Activated T-cell treated with anti-CD3 and anti-CD28 coated beads for 48 hours (primary cell): ENCODE measurements around the gene AGR2.

Source experiments
- DNase-seq: peaks from one replicate; pipeline ENCODE4 v3.0.0-alpha.2; 2020; ENCODE audit warnings: low read depth

The AGR2 gene

DNA sequence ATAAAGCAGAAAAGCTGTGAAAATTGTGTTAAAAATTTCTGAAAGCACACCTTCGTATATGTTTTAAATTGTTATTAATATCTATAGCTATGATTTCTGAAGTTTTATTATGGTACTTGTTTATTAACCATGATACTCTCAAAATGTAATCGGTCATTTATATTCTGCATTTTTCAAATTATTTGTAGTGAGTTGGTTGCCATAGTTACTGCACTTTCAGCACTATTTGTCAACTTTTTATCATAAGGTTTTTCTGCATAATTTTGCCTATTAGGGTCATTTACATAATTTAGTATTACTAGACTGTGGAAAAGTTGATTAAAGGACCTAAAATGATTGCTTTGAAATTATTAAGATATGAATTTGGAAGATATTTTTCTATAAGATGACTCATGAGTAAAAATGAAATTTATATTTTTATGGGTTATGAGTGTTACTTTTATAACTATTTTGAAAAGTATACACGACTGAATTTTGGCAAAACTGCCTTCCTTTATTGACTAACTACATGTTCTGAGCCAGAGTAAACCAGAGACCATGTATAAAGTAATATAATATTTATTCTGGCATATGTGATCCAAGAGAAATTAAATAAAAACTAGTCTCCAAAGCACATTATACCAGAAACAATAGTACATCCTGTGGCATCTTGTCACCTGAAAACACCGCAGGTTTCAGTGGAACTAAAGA, 7.9 kb upstream of the AGR2 start:
- DNase-seq, result no peak

DNA sequence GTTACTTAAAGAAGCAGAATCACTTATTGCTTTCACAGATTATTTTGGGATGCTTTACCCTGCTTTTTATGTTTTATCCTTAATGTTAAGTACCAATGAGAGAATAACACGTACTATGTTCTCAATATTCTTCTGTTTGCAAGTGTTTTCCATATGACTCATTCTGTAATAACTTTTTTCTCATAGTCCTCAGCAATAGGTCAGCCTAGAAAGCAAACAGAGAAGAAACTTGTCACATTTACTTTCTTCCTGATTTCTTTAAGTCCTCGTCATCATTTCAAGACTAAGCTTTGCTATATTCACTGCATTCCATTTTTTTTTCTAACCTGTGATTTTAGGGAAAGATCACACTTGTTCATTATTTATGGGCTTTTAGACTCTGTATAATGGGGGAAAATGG, 6.8 kb upstream of the AGR2 start:
- DNase-seq, result no peak

DNA sequence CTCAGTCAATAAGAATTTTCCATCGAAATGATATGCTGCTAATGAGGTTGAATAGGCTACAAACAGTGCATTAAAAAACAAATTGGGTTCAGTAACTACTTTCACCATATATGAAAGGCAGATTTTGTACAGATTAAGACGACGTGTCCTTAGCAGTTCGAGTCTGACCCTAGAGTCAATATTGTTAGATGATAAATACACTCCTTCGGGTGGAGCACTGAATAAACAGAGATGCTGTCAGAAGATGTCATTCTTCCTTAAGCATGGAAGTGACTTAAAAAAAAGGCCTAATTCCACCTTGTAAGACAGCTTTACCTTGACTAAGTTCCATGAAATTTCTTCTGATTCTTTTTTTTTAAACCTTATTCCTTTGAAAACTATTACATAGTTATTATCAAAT, 5.8 kb upstream of the AGR2 start:
- no peak for DNase-seq

DNA sequence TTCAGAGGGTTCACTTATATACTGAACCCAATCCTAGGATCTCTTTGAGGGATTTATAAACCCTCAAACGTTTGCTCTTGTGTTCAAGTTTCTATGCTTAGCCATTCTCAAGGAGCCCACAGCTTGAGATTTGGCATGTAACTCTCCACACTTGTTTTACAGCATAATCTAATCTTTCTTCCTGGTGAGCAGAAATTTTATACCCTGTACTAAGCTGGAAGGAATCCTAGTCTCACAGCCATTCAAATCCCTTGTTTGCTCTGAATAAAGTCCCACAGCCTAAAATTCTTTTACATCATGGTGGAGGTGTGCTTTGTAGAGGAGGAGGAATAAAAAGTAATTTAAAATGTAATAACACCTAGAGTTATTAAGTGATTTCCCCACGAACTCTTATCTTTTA, 5.3 kb upstream of the AGR2 start:
- no peak for DNase-seq

DNA sequence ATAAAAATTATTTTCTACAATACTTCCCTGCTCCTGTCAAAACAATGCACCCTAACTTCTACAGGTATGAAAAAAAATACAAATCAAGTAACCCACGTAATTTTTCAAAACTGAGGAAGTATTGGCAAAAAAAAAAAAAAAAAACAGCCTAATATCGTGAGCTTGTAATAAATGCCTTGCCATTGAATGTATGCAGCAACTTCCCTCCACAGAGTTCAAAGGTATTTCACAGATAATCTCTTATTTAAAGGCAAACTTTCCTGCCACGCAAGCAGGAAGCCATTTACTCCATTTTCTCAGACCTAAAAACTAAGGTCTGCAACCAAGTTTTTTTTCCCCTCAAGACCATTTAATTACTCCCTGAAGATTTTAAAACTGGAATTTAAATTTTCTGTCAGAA, 642 bp upstream of the AGR2 start:
- no peak for DNase-seq

DNA sequence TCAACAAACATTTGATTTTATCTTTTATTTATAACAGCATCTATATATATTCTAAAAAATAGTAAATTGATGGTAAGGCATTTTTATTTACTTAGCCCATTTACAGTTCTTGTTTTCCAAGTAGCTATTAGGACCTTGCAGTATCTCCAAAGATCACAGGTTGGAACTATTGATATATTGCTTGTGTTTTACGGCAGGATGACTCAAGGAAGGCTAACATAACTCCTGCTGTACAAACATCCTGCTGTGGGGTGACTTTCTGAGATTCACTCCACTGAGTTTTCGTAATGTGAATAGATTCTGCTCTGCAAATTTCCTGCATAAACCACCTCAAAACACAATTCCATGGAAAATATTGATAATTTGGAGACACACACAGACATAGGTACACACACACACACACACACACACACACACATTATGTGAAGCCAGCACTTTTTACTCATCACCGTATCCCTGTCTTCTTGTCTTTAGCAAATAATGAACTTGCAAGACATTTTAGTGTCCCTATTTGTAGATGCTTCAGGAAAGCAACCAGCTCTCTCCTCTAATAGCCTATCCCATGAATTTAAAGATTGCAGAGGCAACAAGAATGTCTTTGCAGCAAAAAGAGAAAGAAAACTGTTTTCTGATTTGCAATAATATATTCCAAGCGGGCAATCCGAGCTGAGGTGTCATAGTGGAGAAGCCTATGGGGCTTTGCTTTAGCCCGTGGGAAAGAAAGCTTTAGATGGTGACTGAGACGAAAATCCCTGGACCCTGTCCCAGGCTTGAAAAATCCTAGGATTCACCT, 722 bp downstream of the AGR2 start:
- no peak for DNase-seq

DNA sequence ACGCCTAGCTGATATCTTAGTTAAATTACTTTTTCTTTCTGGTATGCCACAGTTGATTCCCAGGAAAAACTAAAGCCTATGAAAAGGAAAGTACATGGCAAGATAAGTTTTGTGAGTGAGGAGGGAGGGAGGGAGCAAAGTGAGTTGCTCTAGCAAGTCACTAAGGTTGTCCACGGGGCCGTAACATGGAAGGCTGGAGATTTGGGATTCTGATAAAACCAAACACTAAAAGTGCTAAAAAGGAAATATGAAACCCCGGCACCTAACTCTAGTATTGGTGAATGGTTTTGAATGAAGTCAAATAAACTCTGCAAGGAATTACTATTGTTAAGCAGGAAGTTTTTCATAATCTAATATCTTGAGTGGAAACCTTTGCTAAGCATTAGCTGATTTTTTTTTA, 1.7 kb downstream of the AGR2 start:
- no peak for DNase-seq

DNA sequence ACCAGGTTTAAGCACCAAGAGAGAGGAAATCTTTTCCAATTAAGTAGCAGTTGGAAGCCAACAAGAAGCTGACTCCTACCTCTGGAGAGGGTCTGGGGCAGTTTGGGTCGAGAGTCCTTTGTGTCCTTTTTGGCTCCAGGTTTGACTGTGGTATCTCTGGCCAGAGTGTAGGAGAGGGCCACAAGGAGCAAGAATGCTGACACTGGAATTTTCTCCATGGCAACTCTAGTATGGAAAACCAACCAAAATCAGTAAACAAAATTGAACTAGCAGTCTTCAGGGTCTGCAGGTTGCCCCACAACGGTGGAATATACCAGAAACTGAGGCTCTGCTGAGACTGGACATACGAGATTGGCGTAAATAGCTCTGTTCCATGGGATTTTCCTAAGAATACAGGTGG, 3.2 kb downstream of the AGR2 start:
- DNase-seq, result no peak

DNA sequence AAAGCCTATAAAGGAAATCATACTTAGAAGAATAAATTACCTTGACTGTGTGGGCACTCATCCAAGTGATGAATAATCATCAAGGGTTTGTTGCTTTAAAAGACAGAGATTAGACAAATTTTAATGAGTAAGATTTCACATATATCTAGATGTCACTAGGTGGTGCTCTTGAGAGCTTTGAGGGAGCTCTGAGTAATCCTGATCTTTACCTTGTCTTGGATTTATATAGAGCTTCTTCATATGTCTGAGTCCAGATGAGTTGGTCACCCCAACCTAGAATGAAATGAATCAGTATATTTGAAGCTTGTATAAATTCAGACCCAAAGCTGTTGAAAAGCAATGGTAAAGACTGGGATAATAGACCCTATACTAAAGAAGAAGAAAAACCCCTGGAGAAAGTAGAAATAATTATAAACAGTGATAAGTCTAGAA, 3.7 kb downstream of the AGR2 start:
- DNase-seq, result no peak

DNA sequence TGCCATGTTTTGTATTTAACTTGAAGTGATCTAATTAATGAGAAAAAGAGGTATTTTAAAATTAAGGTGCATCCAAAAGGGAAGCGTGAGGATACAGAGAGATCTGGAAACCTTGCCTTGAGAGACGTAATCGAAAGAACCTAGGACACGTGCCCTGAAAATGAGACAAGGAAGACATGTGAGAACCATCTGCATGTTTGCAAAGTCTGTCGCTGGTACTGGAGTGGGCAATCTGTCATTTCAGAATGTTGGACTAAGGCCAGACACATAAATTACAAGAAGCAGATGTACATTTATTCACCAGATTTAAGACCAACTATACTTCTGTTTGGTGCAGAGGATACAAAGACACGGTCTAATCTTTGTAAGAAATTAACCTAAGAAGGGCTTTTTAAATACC, 9.2 kb downstream of the AGR2 start:
- no peak for DNase-seq

DNA sequence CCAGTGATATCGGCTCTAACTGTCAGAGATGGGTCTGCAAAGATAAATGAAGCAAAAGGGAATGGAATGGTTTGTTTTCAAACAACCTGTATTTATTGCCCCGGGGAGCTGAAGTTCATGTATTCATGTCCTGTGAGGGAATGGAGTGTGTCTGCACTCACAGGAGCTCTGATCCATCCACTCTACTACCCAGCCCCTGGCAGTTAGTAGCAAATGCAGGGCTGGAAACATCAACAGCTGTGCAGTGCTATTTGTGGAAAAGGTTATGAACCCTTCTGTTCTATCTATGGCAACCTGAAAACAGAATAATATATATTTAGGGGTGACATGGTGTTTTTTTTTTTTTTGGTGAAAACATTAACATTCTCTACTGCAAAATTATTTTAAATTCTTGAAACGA, 9.8 kb downstream of the AGR2 start:
- DNase-seq, result no peak

DNA sequence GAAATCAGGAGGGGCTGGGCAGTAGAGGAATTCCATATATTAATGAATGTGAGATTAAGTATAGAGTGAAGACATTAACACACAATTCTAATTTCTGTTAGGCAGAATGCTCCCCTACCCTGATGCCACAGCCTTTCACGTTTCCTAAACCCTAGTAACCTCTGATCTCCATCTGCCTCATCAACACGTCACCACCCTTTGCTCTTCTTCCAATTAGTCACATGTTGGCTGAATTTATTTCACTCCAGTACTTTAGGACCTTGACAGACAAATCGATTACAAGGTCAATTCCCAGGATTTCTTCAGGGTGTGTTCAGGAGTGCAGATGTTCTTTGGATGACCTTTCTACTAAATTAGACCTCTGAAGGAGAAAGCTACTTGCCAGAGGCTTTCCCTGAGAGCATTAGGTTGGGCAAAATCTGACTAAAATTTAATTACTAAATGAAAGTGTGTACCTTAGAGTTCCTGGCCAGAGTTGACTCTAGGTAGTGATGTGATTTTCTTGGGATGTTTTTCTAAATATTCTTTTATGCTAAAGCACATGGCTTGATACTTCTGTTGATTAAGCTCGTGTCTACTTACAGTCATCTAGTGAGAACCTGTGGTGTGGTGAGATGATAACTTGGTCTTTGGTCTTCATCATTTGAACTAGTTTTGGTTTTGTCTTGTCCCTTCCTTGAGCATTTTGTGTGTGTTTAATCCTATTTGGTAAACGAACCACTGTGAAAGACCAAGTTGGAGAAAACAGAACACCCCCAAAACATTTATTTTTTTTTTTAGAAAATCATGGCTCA, 12.7 kb downstream of the AGR2 start:
- DNase-seq, result no peak

DNA sequence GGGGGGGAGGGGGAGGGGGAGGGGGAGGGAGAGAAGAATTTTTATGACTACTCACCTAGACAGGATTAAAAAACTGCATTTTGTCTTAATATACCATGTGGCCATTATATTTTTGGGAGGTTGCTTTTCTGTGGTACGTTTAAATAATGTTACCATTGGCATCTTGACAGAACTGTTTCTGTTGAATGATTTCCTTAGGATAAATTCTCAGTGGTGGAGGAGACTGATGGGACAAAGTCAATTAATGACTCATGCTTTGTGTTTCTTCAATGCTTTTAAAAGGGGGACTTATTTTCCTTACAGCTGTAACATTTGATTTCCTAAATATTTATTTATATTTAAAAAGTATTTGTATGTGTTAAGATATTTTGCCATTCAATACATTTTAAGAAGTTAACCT, 13.7 kb downstream of the AGR2 start:
- DNase-seq, result no peak

DNA sequence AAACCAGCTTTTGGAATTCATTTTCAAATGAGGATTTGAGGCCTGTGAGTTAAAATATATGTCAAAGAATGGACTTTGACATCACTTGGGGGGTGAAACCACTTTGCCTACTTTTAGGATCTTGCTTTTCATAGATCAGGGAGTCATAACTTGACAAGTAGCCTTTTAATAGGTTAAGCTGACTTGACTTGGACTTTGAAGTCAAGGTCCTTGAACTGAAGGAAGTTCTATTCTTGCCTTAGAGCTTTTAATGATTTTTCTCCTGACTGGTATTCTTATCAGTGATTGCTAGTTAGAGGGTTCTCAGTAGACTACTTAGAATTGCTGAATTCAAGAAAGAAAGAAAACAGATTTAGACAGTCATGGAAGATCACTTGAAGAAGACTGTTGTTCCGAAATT, 17.7 kb downstream of the AGR2 start:
- DNase-seq, result no peak

DNA sequence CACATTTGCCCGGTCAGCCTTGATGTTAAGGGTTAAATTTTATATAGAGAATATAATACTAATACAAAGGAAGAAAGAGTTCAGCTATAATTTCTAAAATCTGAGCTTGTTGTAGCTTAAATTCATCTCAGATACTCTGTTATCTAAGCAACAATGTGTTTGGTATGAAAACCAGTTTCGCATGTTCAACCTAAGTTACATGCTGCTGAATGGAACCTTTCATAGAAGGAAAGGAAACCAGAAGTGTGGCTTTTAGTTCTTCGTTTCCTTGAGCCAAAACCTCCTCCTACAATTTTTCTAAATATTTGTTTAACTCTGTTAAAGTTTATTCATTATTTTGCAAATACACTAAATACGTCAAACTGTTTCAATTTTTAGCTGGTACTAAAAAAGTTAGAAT, 18.5 kb downstream of the AGR2 start:
- no peak for DNase-seq

DNA sequence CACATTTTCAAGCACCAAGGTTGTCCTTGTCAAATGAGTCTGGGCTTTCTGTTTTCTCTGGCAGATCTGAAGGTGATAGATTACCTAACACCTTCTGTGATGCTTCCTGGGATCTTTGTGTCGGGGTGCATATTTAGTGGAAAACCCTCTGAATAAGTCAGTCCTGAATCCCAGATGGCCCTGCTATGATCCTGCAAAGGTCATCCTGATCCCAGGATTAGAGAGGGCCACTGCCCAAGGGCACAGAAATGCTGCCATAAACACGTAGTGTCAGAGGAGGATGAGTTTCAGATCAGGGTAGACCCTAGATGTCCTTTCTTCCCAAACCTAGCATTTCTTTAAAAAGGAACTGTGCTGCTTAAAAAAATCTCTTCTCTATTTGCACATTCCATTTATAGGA, 19.0 kb downstream of the AGR2 start:
- no peak for DNase-seq

DNA sequence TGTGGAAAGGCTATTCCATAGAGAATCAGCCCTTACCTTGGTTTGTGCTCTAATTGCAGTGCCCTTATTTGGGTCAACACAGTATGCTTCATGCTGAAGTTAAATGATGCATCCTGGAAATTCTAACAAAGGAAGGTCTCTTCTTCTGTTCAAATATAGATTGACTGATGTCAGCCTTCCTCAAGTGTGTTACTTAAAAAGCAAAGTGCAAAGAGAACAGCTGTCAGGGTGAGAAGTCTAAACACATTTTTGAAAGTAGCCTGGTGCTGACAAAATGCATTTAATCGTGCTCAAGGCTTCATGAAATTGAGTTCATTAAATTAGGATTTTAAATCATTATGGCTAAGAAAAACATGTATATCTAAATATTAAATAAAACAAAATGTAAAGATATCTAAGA, 19.5 kb downstream of the AGR2 start:
- no peak for DNase-seq

DNA sequence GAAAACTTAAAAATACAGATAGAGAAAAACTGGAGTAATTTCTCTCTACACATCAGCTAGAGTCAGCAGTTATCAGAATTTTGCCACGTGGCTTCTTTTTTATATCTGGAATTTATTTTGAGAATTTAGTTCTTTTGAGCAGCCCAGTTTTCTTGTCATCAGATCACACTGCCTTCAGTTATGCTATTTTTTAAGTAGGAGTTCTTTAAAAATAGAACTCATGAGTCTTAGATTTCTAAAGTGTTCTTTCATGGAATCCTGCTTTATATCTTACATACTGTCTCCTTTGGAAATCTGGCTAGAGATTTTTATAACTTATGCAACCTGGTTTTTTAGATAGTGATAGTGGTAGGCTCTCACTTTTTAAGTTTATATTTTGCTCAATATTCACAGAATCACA, 24.2 kb downstream of the AGR2 start:
- no peak for DNase-seq

DNA sequence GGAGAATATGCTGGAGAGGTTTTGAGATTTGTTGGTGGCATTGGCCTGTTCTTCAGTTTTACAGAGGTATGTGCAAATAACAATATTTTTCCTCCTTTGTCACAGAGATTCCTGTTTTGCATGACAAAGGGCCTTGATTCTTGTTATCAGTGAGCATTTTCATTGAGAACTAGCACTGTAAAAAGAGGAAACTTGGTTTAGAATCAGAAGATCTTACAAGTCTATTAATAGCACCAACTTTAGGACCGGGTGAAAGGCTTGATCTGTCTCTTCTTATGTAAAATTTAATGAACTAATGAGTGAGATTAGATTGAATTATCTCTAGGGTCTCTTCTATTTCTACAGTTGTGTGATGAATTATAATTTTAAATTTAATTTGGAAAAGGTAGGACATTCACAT, 25.7 kb downstream of the AGR2 start:
- no peak for DNase-seq

DNA sequence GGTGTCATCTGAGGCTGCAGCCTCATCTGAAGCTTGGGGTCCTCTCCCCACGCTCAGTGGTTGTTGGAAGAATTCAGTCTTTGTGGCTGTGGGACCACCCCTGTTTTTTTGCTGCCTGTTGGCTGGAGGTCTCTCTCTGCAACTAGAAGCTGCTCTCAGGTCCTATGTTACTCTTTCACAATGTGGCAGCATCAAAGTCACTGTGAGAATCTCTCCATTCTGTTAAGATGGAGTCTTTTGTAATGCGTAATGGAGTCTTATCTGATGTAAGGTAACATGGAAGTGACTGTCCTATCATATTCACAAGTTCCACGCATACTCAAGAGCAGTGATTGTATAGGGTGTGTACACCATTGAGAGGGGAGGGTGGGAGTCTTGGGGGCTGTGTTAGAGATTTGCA, 26.3 kb downstream of the AGR2 start:
- no peak for DNase-seq

DNA sequence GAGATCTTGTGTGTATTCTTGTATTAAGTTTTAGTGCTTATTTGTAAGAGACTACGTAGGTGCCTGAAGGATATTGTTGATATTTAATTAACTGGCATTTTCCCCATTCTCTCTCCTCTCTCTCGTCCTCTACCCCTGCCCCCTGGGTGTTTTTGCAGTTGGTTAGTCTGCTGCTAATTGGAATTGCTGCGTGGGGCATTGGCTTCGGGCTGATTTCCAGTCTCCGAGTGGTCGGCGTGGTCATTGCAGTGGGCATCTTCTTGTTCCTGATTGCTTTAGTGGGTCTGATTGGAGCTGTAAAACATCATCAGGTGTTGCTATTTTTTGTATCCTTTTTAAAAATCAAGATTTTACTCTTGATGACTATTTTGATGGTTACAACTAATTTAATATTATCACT, 28.7 kb downstream of the AGR2 start:
- DNase-seq, result no peak

DNA sequence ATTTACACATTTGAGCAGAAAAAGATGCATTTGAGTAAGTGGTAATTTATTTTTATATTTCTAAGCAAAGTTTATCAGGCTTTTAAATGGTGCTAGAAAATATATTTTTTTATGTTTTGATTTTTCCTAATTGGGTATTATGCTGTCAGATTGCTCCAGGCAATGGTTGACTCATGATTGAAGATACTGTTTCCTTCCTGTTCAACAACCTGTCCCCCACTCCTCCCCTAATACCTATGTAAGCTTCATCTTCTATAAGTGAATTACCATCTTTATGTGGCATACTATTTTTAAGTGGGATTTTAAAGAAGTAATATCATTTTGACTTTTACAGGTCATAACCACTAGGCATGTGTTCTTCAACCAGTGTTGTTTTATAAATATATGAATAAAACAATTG, 29.8 kb downstream of the AGR2 start:
- DNase-seq, result no peak

DNA sequence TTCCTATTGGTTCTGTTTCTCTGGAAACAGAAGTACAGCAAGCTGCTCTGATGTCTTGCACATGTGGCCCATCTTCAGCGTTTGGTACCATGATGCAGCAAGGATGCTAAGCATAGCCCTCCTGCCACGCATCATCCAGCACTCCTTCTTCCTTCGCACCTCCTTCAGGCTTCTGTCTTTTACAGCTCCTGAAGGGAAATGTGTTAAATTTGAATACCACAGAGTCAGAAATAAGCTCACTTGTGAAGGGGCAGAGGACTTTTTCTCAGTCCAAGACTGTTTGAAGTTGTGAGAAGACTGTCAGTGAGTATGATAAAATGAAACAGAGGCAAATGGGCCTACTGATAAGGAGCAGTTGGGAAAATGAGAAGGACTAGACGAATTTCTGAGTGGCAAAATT, 30.5 kb downstream of the AGR2 start:
- DNase-seq, result no peak
